A204.1 (cell line): ENCODE measurements around the gene VAT1L.

Source experiments
- FAIRE-seq: peaks from 2 replicates; lab custom pipeline; 2012; peaks lifted over from hg19 to GRCh38; lab: Jason Lieb, UNC

VAT1L gene

GRCh38 chr16:77782694-77783093 lies 5.7 kb upstream of the VAT1L start:
- FAIRE-seq, result no peak

- FAIRE-seq, result no peak
These were observed 3.7 kb upstream of the VAT1L start for GRCh38 chr16:77784441-77785372.

- no peak for FAIRE-seq
These were observed 3.0 kb upstream of the VAT1L start for GRCh38 chr16:77785373-77785764.

- FAIRE-seq, result no peak
These were observed 2.0 kb upstream of the VAT1L start for GRCh38 chr16:77786186-77786847.

- no peak for FAIRE-seq
These were observed 912 bp upstream of the VAT1L start for GRCh38 chr16:77787452-77787851.

GRCh38 chr16:77789085-77790008 lies 983 bp downstream of the VAT1L start:
- no peak for FAIRE-seq

GRCh38 chr16:77790009-77790372 lies 1.6 kb downstream of the VAT1L start:
- FAIRE-seq, result no peak

GRCh38 chr16:77790912-77791311 lies 2.5 kb downstream of the VAT1L start:
- FAIRE-seq, result no peak

- FAIRE-seq, result no peak
These were observed 5.1 kb downstream of the VAT1L start for GRCh38 chr16:77793417-77793816.

GRCh38 chr16:77794586-77794985 lies 6.2 kb downstream of the VAT1L start:
- no peak for FAIRE-seq

- FAIRE-seq, result no peak
These were observed 13.5 kb downstream of the VAT1L start for GRCh38 chr16:77801817-77802216.

GRCh38 chr16:77805398-77805797 lies 17.0 kb downstream of the VAT1L start:
- no peak for FAIRE-seq

GRCh38 chr16:77807021-77807420 lies 18.7 kb downstream of the VAT1L start:
- FAIRE-seq, result no peak

GRCh38 chr16:77812856-77813500 lies 24.6 kb downstream of the VAT1L start:
- FAIRE-seq, result no peak

- FAIRE-seq, result no peak
These were observed 27.9 kb downstream of the VAT1L start for GRCh38 chr16:77816293-77816692.

GRCh38 chr16:77820340-77820739 lies 32.0 kb downstream of the VAT1L start:
- FAIRE-seq, result no peak

GRCh38 chr16:77822661-77823060 lies 34.3 kb downstream of the VAT1L start:
- no peak for FAIRE-seq

GRCh38 chr16:77823067-77823466 lies 34.7 kb downstream of the VAT1L start:
- FAIRE-seq, result no peak

GRCh38 chr16:77825196-77825595 lies 36.8 kb downstream of the VAT1L start:
- FAIRE-seq, result no peak

GRCh38 chr16:77827032-77827431 lies 38.7 kb downstream of the VAT1L start:
- FAIRE-seq, result no peak

- FAIRE-seq, result no peak
These were observed 45.7 kb downstream of the VAT1L start for GRCh38 chr16:77833921-77834634.
